GM18498 (cell line): ENCODE results near the gene PRKAA2.

ENCODE experiments used
- ATAC-seq: cut with Tn5 transposase; IDR thresholded peaks from one replicate; pipeline ENCODE4 v1.9.1; 2021; ENCODE audit warnings: mild to moderate bottlenecking, moderate library complexity; ENCODE audit not compliant: unreplicated experiment

Gene PRKAA2

DNA sequence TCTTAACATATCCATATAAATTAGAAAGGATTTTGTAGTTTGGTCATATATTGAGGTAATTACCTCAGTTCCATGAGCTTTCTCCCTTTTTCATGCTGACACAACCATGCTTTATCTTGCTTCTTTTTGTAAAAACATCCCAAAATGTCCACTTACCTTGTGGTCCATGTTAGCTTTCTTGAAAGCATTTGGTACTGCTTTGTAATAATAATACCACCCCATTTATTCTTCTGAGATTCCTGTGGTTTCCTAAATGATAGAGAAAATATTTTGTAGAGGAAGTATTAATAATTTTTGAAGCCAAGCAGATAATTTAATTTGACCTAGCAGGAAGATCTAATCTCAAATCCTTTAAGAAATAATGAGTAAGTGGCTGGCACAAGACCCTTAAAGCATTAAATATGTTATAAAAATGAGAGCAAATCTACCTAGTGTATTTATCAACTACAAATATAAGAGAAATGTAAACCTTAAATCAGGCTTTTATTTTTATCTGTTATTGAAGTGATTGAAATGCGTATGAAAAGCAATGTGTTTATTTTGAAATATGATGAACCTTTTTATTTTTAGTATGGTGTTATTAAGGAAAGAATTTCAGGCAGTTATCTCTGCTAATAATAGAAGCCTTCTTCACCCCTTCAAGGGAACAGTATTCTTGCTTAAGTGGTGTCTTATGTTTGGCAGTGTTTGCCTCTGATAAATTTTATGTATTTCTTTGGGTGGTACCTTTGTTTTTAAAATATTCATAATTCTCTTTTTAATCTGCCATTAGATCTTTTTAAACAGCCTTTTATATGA, 9.2 kb downstream of the PRKAA2 start:
- no peak for ATAC-seq

DNA sequence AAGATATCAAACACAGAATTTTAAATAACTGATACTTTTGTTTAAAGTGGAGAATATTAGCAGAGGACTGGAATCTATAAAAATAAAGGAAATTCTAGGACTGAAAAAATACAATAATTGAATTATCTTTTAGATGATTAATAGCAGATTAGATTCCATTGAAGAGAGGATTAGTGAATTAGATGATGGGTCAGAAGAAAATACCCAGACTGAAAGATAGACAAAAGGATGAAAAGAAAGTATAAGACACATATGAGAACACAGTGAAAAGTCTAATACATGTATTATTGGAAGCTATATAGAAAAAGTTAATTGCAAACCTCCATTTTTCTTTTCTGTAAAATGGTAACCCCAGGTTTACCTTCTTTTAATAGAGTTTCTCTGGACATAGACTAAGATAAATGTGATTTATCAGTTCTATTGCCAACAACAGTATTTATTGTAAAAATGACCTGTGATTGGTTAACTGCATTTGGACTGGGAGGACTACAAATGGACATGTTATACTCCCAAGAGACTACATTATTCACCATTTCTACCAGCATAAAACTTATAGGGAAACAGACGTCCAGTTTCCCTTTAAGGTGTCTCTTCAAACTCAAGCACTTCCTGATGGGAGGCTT, 11.0 kb downstream of the PRKAA2 start:
- ATAC-seq = no peak

DNA sequence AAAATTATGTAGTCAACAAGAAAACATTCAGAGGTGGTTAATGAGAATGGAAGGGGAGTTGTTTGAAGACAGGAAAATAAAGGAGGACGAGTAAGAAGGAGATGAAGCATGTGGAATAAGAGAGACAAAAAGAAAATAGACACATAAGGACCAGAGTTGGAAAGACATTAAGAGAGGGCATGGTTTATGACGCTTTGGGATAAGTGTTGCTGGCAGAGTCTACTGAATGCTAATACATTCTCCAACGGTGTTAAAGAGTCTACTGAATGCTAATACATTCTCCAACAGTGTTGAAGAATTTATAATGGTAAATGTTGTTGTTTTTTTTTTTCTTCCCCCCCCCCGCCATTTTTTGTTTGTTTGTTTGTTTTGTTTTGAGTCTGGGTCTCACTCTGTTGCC, 13.1 kb downstream of the PRKAA2 start:
- ATAC-seq = no peak

- ATAC-seq = no peak
These were observed 15.2 kb downstream of the PRKAA2 start for GRCh38 chr1:56660293-56660692.

- ATAC-seq = no peak
These were observed 18.7 kb downstream of the PRKAA2 start for GRCh38 chr1:56663846-56664245.

DNA sequence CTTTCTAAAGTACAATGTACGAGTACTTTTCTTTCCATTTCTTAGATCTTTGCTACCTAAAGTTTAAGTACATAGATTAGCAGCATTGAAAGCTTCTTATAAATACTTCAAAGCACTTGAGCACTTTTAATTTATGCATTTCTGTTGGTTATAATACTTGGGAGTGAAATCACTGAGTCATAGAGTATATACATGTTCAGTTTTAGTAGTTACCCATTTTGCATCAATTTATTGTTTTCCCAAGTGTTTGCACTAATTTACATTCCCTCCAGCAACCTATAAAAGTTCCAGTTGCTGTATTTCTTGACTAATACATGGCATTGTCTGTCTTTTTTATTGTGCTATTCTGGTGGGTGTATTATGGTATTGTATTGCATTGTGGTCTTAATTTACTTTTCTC, 20.3 kb downstream of the PRKAA2 start:
- ATAC-seq = no peak

DNA sequence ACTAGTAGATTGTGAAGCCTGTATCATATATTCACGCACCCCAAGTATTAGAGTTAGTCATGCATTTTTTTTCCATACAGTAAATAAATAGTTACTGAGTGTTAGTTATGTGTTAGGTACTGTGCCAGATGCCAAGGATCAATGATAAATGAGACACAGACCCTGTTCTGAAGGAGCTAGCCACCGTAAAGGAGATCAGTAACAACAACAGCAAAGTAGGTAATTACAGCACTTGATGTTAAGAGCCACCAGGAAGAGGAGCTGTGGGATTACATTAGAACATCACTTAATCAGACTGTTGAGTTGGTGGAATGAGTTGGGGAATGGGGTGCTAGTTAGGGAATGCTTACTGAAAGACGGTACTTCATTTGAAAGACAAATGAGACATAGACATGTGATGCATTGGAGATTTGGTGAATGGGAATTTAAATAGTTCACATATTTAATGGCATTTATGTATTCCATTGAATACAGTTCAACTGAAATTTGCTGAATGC, 21.0 kb downstream of the PRKAA2 start:
- ATAC-seq = no peak

- ATAC-seq = no peak
These were observed 25.2 kb downstream of the PRKAA2 start for GRCh38 chr1:56670350-56670749.

DNA sequence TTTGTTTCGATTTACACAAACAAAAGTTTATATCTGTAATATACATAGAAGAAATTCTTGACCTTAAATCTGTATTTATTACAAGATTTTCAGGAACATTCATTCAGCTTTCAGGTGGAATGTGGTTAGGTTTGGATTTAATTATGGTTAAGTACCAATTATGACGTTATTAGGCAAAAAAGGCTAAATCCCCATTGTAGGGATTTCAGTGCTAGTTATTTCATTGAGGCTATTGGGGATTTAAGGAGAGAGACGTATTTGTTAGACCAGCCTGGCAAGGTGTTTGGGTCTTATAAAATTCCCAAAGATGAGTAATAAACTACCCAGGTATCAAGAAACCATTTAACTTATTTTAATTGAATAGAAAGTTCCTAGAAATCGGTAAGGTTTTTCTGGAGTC, 26.0 kb downstream of the PRKAA2 start:
- ATAC-seq = no peak

DNA sequence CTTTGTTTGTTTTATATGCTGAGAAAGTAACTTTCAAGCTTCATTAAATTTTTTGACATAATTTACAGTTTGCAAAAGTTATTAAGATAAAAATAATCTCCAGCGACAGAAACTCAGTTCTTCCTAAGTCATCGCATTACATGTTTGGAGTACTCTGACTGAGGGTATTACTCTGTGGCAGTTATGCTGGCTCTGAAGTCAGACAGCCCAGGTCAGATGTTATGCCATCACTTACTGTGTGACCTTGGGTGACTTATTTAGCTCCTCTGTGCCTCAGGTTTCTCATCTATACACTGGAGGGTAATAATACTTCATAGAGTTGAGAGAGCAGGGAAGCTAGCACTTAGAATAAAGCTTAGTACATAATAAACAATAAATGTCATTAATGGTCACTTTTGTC, 26.4 kb downstream of the PRKAA2 start:
- no peak for ATAC-seq

GRCh38 chr1:56672579-56672978, 27.5 kb downstream of the PRKAA2 start:
- no peak for ATAC-seq

GRCh38 chr1:56675763-56676162, 30.6 kb downstream of the PRKAA2 start:
- no peak for ATAC-seq

DNA sequence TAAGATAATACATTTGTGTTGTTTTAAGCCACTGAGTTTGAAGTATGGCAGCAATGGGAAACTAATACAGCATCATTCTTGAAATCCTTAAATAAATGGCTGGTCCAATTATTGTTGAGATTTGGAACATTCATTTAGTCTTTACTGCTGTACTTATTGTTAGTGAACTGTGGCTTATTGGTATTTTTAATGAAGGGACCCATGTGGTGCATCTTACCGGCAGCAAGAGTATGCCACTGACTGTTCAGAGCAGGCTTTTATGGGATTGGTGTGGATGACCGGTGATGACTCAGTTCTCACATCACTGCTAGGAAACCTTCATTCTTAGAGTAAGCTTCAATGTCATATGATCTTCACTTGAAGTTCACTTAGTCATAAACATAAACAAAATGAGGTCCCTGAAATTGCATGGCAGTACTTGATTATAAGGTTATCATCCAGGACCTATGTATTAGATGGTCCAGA, 31.5 kb downstream of the PRKAA2 start:
- ATAC-seq = no peak

- ATAC-seq = no peak
These were observed 38.5 kb downstream of the PRKAA2 start for GRCh38 chr1:56683569-56683968.

GRCh38 chr1:56686169-56686568, 41.1 kb downstream of the PRKAA2 start:
- no peak for ATAC-seq

- peak; percentile 57 for ATAC-seq
These were observed 43.5 kb downstream of the PRKAA2 start for GRCh38 chr1:56688522-56689026.

DNA sequence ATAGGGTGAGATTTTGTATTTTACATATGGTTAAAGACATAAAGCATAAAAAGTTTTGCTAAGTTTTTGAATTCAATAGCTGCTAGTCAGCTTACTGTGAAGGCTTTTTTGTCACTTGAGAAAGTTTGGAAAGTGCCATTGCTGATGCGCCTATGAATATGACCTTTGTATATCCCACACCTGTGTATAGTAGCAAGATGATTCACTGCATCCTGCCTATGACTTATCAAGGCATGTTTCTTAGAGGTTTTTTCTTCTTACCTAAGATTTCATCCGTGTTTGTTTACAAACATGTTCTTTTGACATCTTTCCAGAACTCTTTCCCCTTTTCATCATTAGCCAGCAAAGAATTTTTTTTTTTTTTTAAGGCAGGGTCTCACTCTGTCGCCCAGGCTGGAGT, 51.5 kb downstream of the PRKAA2 start:
- no peak for ATAC-seq

- no peak for ATAC-seq
These were observed 58.6 kb downstream of the PRKAA2 start for GRCh38 chr1:56703747-56704146.

DNA sequence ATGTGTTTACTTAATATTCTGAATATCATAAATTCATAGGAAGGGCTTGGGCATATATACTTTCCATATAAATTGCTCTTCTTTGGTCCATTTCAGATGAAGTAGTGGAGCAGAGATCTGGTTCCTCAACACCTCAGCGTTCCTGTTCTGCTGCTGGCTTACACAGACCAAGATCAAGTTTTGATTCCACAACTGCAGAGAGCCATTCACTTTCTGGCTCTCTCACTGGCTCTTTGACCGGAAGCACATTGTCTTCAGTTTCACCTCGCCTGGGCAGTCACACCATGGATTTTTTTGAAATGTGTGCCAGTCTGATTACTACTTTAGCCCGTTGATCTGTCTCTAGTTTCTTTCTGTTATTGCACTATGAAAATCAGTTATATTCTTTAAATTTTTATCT, 62.3 kb downstream of the PRKAA2 start:
- ATAC-seq = no peak

GRCh38 chr1:56709269-56709880, 64.3 kb downstream of the PRKAA2 start:
- ATAC-seq = no peak

DNA sequence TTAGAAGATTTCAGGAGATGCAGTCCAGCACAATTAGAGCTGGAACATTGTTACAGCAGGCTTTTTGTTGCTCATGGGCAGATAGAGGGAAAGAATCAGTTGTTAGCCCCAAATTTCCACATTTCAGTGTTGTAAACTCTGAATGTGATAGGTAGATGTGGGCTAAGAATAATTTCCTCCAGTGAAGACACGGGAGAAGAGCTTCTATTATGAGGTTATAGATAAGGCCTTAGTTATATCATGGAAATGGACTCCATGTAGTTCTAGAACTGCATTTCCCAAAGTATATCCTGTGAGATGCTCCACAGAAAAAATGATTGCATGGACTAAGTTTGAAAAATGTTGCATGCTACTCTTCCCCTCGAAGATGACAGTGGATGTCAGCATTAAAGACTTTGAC, 64.9 kb downstream of the PRKAA2 start:
- ATAC-seq = no peak

GRCh38 chr1:56710646-56711045, 65.5 kb downstream of the PRKAA2 start:
- no peak for ATAC-seq
